Measurements from ENCODE around the gene NOSTRIN.

DNA sequence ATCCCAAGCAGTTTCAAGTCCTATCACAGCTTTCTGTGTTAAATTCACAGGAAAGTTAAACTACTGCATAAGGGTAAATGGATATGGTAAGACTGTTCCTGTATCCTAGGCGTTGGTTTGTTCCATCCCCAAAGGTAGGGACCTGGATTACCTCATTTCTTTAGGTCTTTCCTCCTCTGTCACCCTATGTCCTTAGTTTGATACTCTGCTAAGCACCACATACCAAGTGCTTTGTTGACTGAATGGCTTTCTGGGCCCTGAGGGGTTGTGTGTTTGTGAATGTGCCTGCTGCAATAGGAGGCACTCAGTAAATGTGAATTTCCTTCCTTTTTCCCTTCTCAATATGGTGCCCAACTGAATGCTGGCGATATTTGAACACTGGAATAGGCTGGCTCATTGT lies 7.8 kb downstream of the NOSTRIN start:
- TF ChIP-seq, protein P1, sequence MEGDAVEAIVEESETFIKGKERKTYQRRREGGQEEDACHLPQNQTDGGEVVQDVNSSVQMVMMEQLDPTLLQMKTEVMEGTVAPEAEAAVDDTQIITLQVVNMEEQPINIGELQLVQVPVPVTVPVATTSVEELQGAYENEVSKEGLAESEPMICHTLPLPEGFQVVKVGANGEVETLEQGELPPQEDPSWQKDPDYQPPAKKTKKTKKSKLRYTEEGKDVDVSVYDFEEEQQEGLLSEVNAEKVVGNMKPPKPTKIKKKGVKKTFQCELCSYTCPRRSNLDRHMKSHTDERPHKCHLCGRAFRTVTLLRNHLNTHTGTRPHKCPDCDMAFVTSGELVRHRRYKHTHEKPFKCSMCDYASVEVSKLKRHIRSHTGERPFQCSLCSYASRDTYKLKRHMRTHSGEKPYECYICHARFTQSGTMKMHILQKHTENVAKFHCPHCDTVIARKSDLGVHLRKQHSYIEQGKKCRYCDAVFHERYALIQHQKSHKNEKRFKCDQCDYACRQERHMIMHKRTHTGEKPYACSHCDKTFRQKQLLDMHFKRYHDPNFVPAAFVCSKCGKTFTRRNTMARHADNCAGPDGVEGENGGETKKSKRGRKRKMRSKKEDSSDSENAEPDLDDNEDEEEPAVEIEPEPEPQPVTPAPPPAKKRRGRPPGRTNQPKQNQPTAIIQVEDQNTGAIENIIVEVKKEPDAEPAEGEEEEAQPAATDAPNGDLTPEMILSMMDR (IDR thresholded peaks at IDR 0.05), result no peak
- TF ChIP-seq POLR2A (IDR thresholded peaks at IDR 0.05), result no peak
